ENCODE measurements around the gene TMEM178B.

DNA sequence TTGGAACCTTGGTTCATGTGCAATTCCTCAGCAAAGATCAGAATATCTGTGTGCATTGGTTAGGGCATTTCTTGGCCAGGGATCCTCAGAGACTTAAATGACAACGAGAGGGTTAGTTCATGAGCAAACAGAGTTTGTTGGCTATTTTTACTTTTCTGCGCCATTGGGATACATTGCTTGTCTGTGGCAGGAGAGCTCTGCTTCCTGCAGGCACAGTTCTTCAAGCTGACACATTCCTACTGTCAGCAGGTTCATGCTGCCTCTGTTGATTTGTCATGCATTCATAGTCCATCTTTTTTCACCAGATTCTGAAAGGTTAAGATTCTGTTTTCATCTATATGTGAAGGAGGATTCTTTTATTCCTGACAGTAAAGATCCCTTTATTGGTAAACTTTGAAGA is 139.4 kb downstream of the TMEM178B start:
- TF ChIP-seq, protein P1, sequence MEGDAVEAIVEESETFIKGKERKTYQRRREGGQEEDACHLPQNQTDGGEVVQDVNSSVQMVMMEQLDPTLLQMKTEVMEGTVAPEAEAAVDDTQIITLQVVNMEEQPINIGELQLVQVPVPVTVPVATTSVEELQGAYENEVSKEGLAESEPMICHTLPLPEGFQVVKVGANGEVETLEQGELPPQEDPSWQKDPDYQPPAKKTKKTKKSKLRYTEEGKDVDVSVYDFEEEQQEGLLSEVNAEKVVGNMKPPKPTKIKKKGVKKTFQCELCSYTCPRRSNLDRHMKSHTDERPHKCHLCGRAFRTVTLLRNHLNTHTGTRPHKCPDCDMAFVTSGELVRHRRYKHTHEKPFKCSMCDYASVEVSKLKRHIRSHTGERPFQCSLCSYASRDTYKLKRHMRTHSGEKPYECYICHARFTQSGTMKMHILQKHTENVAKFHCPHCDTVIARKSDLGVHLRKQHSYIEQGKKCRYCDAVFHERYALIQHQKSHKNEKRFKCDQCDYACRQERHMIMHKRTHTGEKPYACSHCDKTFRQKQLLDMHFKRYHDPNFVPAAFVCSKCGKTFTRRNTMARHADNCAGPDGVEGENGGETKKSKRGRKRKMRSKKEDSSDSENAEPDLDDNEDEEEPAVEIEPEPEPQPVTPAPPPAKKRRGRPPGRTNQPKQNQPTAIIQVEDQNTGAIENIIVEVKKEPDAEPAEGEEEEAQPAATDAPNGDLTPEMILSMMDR (IDR thresholded peaks at IDR 0.05) = no peak
- TF ChIP-seq POLR2A (IDR thresholded peaks at IDR 0.05) = no peak

Measured in lower leg skin (tissue), 3 donors.